HepG2 (cell line): ENCODE measurements around the gene WASF1. TPM values are rescaled to one million over a fixed set of nuclear protein-coding genes. Genes with fewer than 3 reads are reported as not detected.

Source experiments
- ATAC-seq: fragments of 200-7000 bp; cut with Tn5 transposase; 3 replicates; pipeline ENCODE4 v1.9.1; 2020; ENCODE audit warnings: mild to moderate bottlenecking, moderate library complexity
- BruUV-seq: library from RNA; stranded (reverse); fragments of 400-500 nt; replicated peaks from 2 replicates; lab custom pipeline; 2021; lab: Mats Ljungman, UMichigan
- CTCF ChIA-PET: fragments of 300-600 bp; formaldehyde crosslinking; extraction: SDS; loops from one replicate; lab custom pipeline; 2021; ENCODE audit warnings: low total read pairs, inconsistent platforms, low intra/inter-chr PET ratio; lab: Yijun Ruan, JAX
- POLR2A ChIA-PET: fragments of 350-600 bp; sonication (Branson Sonifier 250); formaldehyde crosslinking; loops from one replicate; lab custom pipeline; 2020; ENCODE audit warnings: antibody characterized with exemption, inconsistent platforms; lab: Yijun Ruan, JAX
- DNase-seq: peaks from one replicate; pipeline ENCODE4 v3.0.0-alpha.2; 2015; ENCODE audit warnings: low spot score
- FAIRE-seq: peaks from 3 replicates; lab custom pipeline; 2011; peaks lifted over from hg19 to GRCh38; lab: Jason Lieb, UNC
- H2AFZ ChIP-seq: one replicate; pipeline ENCODE4 v1.6.1; 2011; ENCODE audit warnings: low read length, inconsistent platforms
- H3K27ac ChIP-seq: fragments of 300-600 bp; 3 replicates; pipeline ENCODE4 v1.8.0; 2011; ENCODE audit warnings: mixed run types, mild to moderate bottlenecking, mixed read lengths, low read length, inconsistent platforms; ENCODE audit not compliant: insufficient read depth; ENCODE audit errors: extremely low read length
- H3K27me3 ChIP-seq, 2 experiments: fragments of 200-600 bp in 1 of 2; 2 replicates in 1 of 2; 3 replicates in 1 of 2; pipeline versions ENCODE4 v1.6.0 to v1.8.0; 2011; ENCODE audit warnings: low read length in 2 of 2, mild to moderate bottlenecking in 2 of 2, moderate library complexity in 2 of 2, inconsistent platforms in 1 of 2; ENCODE audit not compliant: insufficient read depth in 2 of 2, control insufficient read depth in 1 of 2
- H3K36me3 ChIP-seq, 2 experiments: fragments of 200-600 bp in 1 of 2; replicated peaks in 1 of 2; 2 replicates in 1 of 2; 3 replicates in 1 of 2; pipeline versions ENCODE4 v1.5.1 to v1.8.0; 2011; ENCODE audit warnings: low read length in 2 of 2, inconsistent platforms in 1 of 2; ENCODE audit not compliant: insufficient read depth in 2 of 2, control insufficient read depth in 1 of 2
- H3K4me1 ChIP-seq: 2 replicates; pipeline ENCODE4 v1.5.1; 2012; ENCODE audit warnings: low read length, inconsistent platforms; ENCODE audit not compliant: insufficient read depth
- H3K4me2 ChIP-seq: 2 replicates; pipeline ENCODE4 v1.6.0; 2011; ENCODE audit warnings: low read depth, low read length, inconsistent platforms
- H3K4me3 ChIP-seq, 3 experiments: fragments of 200-600 bp in 1 of 3; sonication (generic), shearing (Covaris generic) in 1 of 3; replicated peaks in 1 of 3; 2 replicates each; pipeline ENCODE4 v1.5.1; 2011 to 2016; ENCODE audit warnings: low read length in 3 of 3, inconsistent platforms in 2 of 3, low read depth in 2 of 3, mild to moderate bottlenecking in 2 of 3, control low read depth in 1 of 3, mixed read lengths in 1 of 3; ENCODE audit not compliant: insufficient read depth in 1 of 3
- H3K79me2 ChIP-seq: one replicate; pipeline ENCODE4 v1.6.1; 2011; ENCODE audit warnings: low read length, inconsistent platforms; ENCODE audit not compliant: insufficient read depth
- H3K9ac ChIP-seq: 2 replicates; pipeline ENCODE4 v1.6.0; 2011; ENCODE audit warnings: mild to moderate bottlenecking, low read depth, low read length, inconsistent platforms; ENCODE audit not compliant: insufficient read depth
- H3K9me3 ChIP-seq: 2 replicates; pipeline ENCODE4 v1.5.1; 2012; ENCODE audit warnings: mild to moderate bottlenecking, low read length
- H4K20me1 ChIP-seq: 2 replicates; pipeline ENCODE4 v1.6.0; 2011; ENCODE audit warnings: inconsistent platforms, mild to moderate bottlenecking, low read length, moderate library complexity; ENCODE audit not compliant: insufficient read depth
- EP300 ChIP-seq, 3 experiments: sonication (generic) in 1 of 3; formaldehyde crosslinking in 1 of 3; IDR thresholded peaks; 2 replicates each; pipeline versions ENCODE4 v1.5.1 to v1.6.1; 2011 to 2020; ENCODE audit warnings: low read depth in 2 of 3, low read length in 2 of 3, borderline replicate concordance in 1 of 3, improper control_type of control experiment in 1 of 3, mild to moderate bottlenecking in 1 of 3, missing genetic modification reagents in 1 of 3, moderate library complexity in 1 of 3
- FOXM1 ChIP-seq: sonication (generic); formaldehyde crosslinking; IDR thresholded peaks from 2 replicates; pipeline ENCODE4 v1.5.0; 2020; ENCODE audit warnings: missing genetic modification reagents
- HNRNPL ChIP-seq: fragments of 200-400 bp; formaldehyde crosslinking; IDR thresholded peaks from 2 replicates; pipeline ENCODE4 v1.6.1; 2017; ENCODE audit warnings: mild to moderate bottlenecking, low read depth, low read length
- NCOA5 ChIP-seq: sonication (generic); formaldehyde crosslinking; IDR thresholded peaks from 2 replicates; pipeline ENCODE4 v1.4.0; 2020; ENCODE audit warnings: missing genetic modification reagents
- NFIB ChIP-seq: sonication (generic); formaldehyde crosslinking; IDR thresholded peaks from 2 replicates; pipeline ENCODE4 v1.9.0; 2021; ENCODE audit warnings: missing genetic modification reagents, mild to moderate bottlenecking, borderline replicate concordance
- SCMH1 ChIP-seq: sonication (generic); formaldehyde crosslinking; IDR thresholded peaks from 2 replicates; pipeline ENCODE4 v1.9.0; 2021; ENCODE audit warnings: missing genetic modification reagents, mild to moderate bottlenecking, borderline replicate concordance
- USF2 ChIP-seq, 2 experiments: sonication (generic) in 1 of 2; formaldehyde crosslinking in 1 of 2; IDR thresholded peaks; 2 replicates each; pipeline versions ENCODE4 v1.5.1 to v1.6.1; 2011 to 2020; ENCODE audit warnings: borderline replicate concordance in 1 of 2, low read depth in 1 of 2, low read length in 1 of 2, mild to moderate bottlenecking in 1 of 2, missing genetic modification reagents in 1 of 2, moderate library complexity in 1 of 2
- ZMYM4 ChIP-seq: sonication (generic); formaldehyde crosslinking; IDR thresholded peaks from 2 replicates; pipeline ENCODE4 v1.8.1; 2023; ENCODE audit warnings: mild to moderate bottlenecking, missing genetic modification reagents
- ZNF329 ChIP-seq: sonication (generic); formaldehyde crosslinking; IDR thresholded peaks from 2 replicates; pipeline ENCODE4 v1.9.0; 2021; ENCODE audit warnings: low read depth, mild to moderate bottlenecking, missing genetic modification reagents
- WGBS: methylation state at CpG from one replicate; pipeline ENCODE4 v1.1.6; 2017; ENCODE audit warnings: low lambda C conversion rate; 5-methylcytosine and 5-hydroxymethylcytosine counted together
- in situ Hi-C: cut with HindIII; loops from 2 replicates; pipeline ENCODE4 v1.10.0; 2017; ENCODE audit warnings: low pct_unique_long_range_greater_than_20kb; ENCODE audit not compliant: extremely low pct_ligation_motif_present
- intact Hi-C: fragments of 100-400 bp; cut with micrococcal nuclease; formaldehyde crosslinking; loops from one replicate; pipeline ENCODE4 v1.10.0; 2022; ENCODE audit not compliant: unreplicated experiment
- polyA plus RNA-seq, 8 experiments: library from polyadenylated mRNA; depleted of rRNA in 3 of 8; stranded (reverse) in 7 of 8; unstranded in 1 of 8; fragments of >200 nt; fragmentation: Illumina TruSeq in 4 of 8; extraction: Trizol in 4 of 8; gene quantifications; 2 replicates each; pipeline versions ENCODE4 v1.2.1 to v1.2.3, GENCODE V29; 2011 to 2016; ENCODE audit warnings: low read depth in 4 of 8, missing spikeins in 1 of 8, mixed read lengths in 1 of 8; ENCODE audit not compliant: insufficient read depth in 1 of 8
- total RNA-seq, 5 experiments: library from RNA; depleted of rRNA; stranded (reverse); fragments of >200 nt; fragmentation: Illumina TruSeq; extraction: Trizol; gene quantifications; 2 replicates each; pipeline ENCODE4 v1.2.3, GENCODE V29; 2016; ENCODE audit warnings: low read depth in 1 of 5
- TF ChIP-seq, protein P1 (sequence below): IDR thresholded peaks from 2 replicates; pipeline ENCODE4 v1.6.1; 2016; ENCODE audit warnings: missing compliant biosample characterization, missing genetic modification reagents, borderline replicate concordance
- TF ChIP-seq, protein P2 (sequence below): sonication (generic); formaldehyde crosslinking; IDR thresholded peaks from 2 replicates; pipeline ENCODE4 v1.4.0; 2020; ENCODE audit warnings: mild to moderate bottlenecking, missing genetic modification reagents
- TF ChIP-seq, protein P3 (sequence below): sonication (generic); formaldehyde crosslinking; IDR thresholded peaks from 2 replicates; pipeline ENCODE4 v1.9.0; 2022; ENCODE audit warnings: missing genetic modification reagents, mild to moderate bottlenecking, borderline replicate concordance

WASF1 gene
- total and polyA plus RNA-seq, 2 of the 13 experiments (the other 11 are each of a cell fraction or from before 2014, with no cell fraction given), result 8.5 to 17.3 TPM

DNA sequence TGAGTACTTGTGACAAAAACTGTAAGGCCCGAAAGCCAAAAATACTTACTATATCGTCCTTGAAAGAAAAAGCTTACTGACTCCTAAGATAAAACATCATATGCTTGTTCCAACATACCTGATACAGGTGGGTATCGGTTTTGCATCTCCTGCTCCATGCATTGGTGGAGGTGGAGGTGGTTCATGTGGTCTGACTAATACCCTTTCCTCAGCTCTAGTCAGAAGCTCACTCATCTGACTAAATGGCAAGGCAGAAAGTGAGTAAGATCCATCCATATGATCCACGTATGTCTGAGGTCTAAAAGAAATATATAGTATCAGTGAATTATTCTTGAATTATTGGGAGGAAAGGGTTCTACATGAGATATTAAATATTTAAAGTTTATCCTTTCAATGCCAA is 76.2 kb downstream of the WASF1 start:
- TF ChIP-seq, protein P1, sequence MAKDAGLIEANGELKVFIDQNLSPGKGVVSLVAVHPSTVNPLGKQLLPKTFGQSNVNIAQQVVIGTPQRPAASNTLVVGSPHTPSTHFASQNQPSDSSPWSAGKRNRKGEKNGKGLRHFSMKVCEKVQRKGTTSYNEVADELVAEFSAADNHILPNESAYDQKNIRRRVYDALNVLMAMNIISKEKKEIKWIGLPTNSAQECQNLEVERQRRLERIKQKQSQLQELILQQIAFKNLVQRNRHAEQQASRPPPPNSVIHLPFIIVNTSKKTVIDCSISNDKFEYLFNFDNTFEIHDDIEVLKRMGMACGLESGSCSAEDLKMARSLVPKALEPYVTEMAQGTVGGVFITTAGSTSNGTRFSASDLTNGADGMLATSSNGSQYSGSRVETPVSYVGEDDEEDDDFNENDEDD (CRISPR knock-in tag), result no peak
- TF ChIP-seq NCOA5, result no peak
- TF ChIP-seq EP300 (IDR thresholded peaks at IDR 0.05; ENCODE audit: low read depth in 2 of 2, low read length in 2 of 2), result no peak
- TF ChIP-seq EP300 (CRISPR knock-in tag; IDR thresholded peaks at IDR 0.05; ENCODE audit: borderline replicate concordance), result no peak
- TF ChIP-seq FOXM1, result no peak
- TF ChIP-seq, all 625 proteins: peak for 0
- DNase-seq, result no peak
- POLR2A ChIA-PET, result no interaction called here

DNA sequence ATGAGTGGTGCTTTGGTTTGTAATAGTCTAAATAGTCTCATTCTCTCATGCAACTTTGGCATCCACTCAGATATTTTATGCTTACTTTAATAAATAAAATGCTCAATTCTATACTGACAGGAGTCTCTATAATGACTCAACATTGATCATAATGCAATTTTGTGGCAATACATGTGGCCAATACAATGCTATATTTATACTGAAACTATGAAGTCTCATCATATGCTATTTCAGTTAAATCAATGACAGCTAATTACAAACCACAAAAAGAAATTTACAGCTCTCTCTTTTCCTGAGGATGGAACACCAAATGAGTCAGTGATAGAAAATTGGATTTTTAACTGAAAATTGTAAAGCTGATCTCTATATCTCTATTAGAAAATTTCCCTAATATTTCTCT is 77.1 kb downstream of the WASF1 start:
- intact Hi-C loops, result no loop called here
- Histone ChIP-seq H2AFZ (no peak overlapping the region), H3K9ac (no peak overlapping the region), H3K9me3 (no peaks in the 10 kb centered on the region), H3K79me2 (no peaks in the 10 kb centered on the region), H4K20me1 (no peaks in the 10 kb centered on the region), H3K4me3 (no peak overlapping the region), H3K4me1 (peaks cover 9% of the 10 kb centered on the region), H3K27ac (no peak overlapping the region), H3K4me2 (no peak overlapping the region), H3K27me3 (no peaks in the 10 kb centered on the region), H3K36me3 (peaks cover 6 to 11% of the 10 kb centered on the region in 2 experiments)
- POLR2A ChIA-PET, result no interaction called here
- BruUV-seq, result no TSS peak
- in situ Hi-C loops, result no loop called here
- FAIRE-seq (no peak), DNase-seq (no peak), ATAC-seq (no peak)
- CTCF ChIA-PET, result no interaction called here
- no peak for TF ChIP-seq SCMH1 (CRISPR knock-in tag)
- TF ChIP-seq, protein P2, sequence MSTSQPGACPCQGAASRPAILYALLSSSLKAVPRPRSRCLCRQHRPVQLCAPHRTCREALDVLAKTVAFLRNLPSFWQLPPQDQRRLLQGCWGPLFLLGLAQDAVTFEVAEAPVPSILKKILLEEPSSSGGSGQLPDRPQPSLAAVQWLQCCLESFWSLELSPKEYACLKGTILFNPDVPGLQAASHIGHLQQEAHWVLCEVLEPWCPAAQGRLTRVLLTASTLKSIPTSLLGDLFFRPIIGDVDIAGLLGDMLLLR (CRISPR knock-in tag), result no peak
- TF ChIP-seq HNRNPL, result no peak
- TF ChIP-seq USF2 (IDR thresholded peaks at IDR 0.05; ENCODE audit: low read depth, low read length), result no peak
- TF ChIP-seq USF2 (CRISPR knock-in tag; IDR thresholded peaks at IDR 0.05; ENCODE audit: borderline replicate concordance), result no peak
- TF ChIP-seq, protein P3, sequence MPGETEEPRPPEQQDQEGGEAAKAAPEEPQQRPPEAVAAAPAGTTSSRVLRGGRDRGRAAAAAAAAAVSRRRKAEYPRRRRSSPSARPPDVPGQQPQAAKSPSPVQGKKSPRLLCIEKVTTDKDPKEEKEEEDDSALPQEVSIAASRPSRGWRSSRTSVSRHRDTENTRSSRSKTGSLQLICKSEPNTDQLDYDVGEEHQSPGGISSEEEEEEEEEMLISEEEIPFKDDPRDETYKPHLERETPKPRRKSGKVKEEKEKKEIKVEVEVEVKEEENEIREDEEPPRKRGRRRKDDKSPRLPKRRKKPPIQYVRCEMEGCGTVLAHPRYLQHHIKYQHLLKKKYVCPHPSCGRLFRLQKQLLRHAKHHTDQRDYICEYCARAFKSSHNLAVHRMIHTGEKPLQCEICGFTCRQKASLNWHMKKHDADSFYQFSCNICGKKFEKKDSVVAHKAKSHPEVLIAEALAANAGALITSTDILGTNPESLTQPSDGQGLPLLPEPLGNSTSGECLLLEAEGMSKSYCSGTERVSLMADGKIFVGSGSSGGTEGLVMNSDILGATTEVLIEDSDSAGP, result no peak
- no peak for TF ChIP-seq NFIB (CRISPR knock-in tag)
- no peak for TF ChIP-seq ZMYM4 (CRISPR knock-in tag)
- no peak for TF ChIP-seq ZNF329

More for the DNA sequence above, 76.2 kb downstream of the WASF1 start:
- no peaks in the 10 kb centered on the region for H4K20me1 ChIP-seq
- no peak overlapping the region for H2AFZ ChIP-seq
- in situ Hi-C loops (no loop called here), intact Hi-C loops (no loop called here)
- FAIRE-seq, result no peak
- CTCF ChIA-PET, result no interaction called here
- no peak overlapping the region for H3K9ac ChIP-seq
- H3K27me3 ChIP-seq, result no peaks in the 10 kb centered on the region
- WGBS, result 98% methylated on average over 4 of the region's 4 CpGs
- no peak overlapping the region for H3K27ac ChIP-seq
- no peaks in the 10 kb centered on the region for H3K9me3 ChIP-seq
- H3K79me2 ChIP-seq, result no peaks in the 10 kb centered on the region
- no peak overlapping the region for H3K4me2 ChIP-seq
- BruUV-seq, result no TSS peak
- no peak overlapping the region for H3K4me3 ChIP-seq
- peaks cover 6 to 11% of the 10 kb centered on the region in 2 experiments for H3K36me3 ChIP-seq
- ATAC-seq, result no peak
- peaks cover 6% of the 10 kb centered on the region; the same call in 1 of the 2 replicates for H3K4me1 ChIP-seq
